HCT116 (cell line): ENCODE data around the gene TMC8. TPM values are rescaled to one million over a fixed set of nuclear protein-coding genes. Genes with fewer than 3 reads are reported as not detected.

Experiments
- ATAC-seq: fragments of 200-7000 bp; cut with Tn5 transposase; 2 replicates; pipeline ENCODE4 v1.9.1; 2020; ENCODE audit warnings: mild to moderate bottlenecking, moderate library complexity
- BruUV-seq: library from RNA; stranded (reverse); fragments of 400-500 nt; replicated peaks from 2 replicates; lab custom pipeline; 2021; lab: Mats Ljungman, UMichigan
- CTCF ChIA-PET: fragments of 300-600 bp; sonication (Branson Sonifier 250); formaldehyde crosslinking; loops from one replicate; lab custom pipeline; 2021; ENCODE audit warnings: antibody characterized with exemption; lab: Charles Lee
- POLR2A ChIA-PET: fragments of 300-600, 350-600 bp; sonication (Branson Sonifier 250); formaldehyde crosslinking; loops from one replicate; lab custom pipeline; 2021; ENCODE audit warnings: antibody characterized with exemption; lab: Charles Lee
- RAD21 ChIA-PET, 2 experiments: fragments of 300-600 bp; sonication (Branson Sonifier 250); formaldehyde crosslinking; loops; one replicate each; lab custom pipeline; 2023; ENCODE audit warnings: low total read pairs in 2 of 2; ENCODE audit not compliant: uncharacterized antibody in 2 of 2, unreplicated experiment in 2 of 2, low non-redundant PET in 1 of 2; lab: Charles Lee
- DNase-seq: peaks from one replicate; pipeline ENCODE4 v3.0.0-alpha.2; 2010; ENCODE audit warnings: low read depth, low spot score
- H2AFZ ChIP-seq: fragments of 200-600 bp; shearing (Covaris generic), sonication (generic); 2 replicates; pipeline ENCODE4 v1.6.1; 2017; ENCODE audit warnings: low read depth, mixed run types, mixed read lengths, antibody characterized with exemption, low read length; ENCODE audit not compliant: poor library complexity, severe bottlenecking
- H3K27ac ChIP-seq: 2 replicates; pipeline ENCODE4 v1.5.1; 2012; ENCODE audit warnings: low read depth, low read length
- H3K27me3 ChIP-seq: fragments of 200-600 bp; sonication (generic); 2 replicates; pipeline ENCODE4 v1.6.1; 2016; ENCODE audit warnings: mixed run types, low read length, mixed read lengths; ENCODE audit not compliant: insufficient read depth
- H3K36me3 ChIP-seq, 2 experiments: fragments of 200-500 bp in 1 of 2; fragments of 200-600 bp in 1 of 2; sonication (Bioruptor generic) in 1 of 2; sonication (generic) in 1 of 2; 2 replicates each; pipeline versions ENCODE4 v1.5.1 to v1.6.1; 2014 to 2016; ENCODE audit warnings: low read length in 2 of 2, inconsistent platforms in 1 of 2, mixed read lengths in 1 of 2, mixed run types in 1 of 2; ENCODE audit not compliant: insufficient read depth in 2 of 2, control insufficient read depth in 1 of 2
- H3K4me1 ChIP-seq, 2 experiments: fragments of 200-600 bp in 1 of 2; sonication (generic) in 1 of 2; 2 replicates each; pipeline versions ENCODE4 v1.5.1 to v1.6.1; 2012 to 2017; ENCODE audit warnings: low read length in 2 of 2, inconsistent platforms in 1 of 2, mild to moderate bottlenecking in 1 of 2, mixed read lengths in 1 of 2, mixed run types in 1 of 2, moderate library complexity in 1 of 2; ENCODE audit not compliant: insufficient read depth in 2 of 2, control insufficient read depth in 1 of 2
- H3K4me2 ChIP-seq: fragments of 200-600 bp; sonication (generic); 2 replicates; pipeline ENCODE4 v1.6.1; 2017; ENCODE audit warnings: mixed run types, low read length, mixed read lengths
- H3K4me3 ChIP-seq, 2 experiments: fragments of 200-600 bp in 1 of 2; sonication (generic) in 1 of 2; replicated peaks in 1 of 2; 2 replicates each; pipeline ENCODE4 v1.5.1; 2011 to 2016; ENCODE audit warnings: low read length in 2 of 2, control low read depth in 1 of 2, low read depth in 1 of 2, mild to moderate bottlenecking in 1 of 2, mixed read lengths in 1 of 2, mixed run types in 1 of 2
- H3K79me2 ChIP-seq: fragments of 200-600 bp; sonication (generic); 2 replicates; pipeline ENCODE4 v1.6.1; 2017; ENCODE audit warnings: mild to moderate bottlenecking, mixed run types, low read length, moderate library complexity, mixed read lengths; ENCODE audit not compliant: insufficient read depth
- H3K9ac ChIP-seq: fragments of 200-600 bp; sonication (generic); 2 replicates; pipeline ENCODE4 v1.6.1; 2016; ENCODE audit warnings: low read length, mixed read lengths
- H3K9me2 ChIP-seq: fragments of 200-600 bp; sonication (generic), shearing (Covaris generic); 2 replicates; pipeline ENCODE4 v1.6.1; 2017; ENCODE audit warnings: mixed run types, mild to moderate bottlenecking, moderate library complexity; ENCODE audit not compliant: insufficient read depth
- H3K9me3 ChIP-seq, 2 experiments: fragments of 200-500 bp in 1 of 2; fragments of 200-600 bp in 1 of 2; sonication (Bioruptor generic) in 1 of 2; sonication (generic) in 1 of 2; 2 replicates each; pipeline ENCODE4 v1.6.1; 2014 to 2017; ENCODE audit warnings: low read length in 2 of 2, mixed read lengths in 2 of 2, inconsistent platforms in 1 of 2, low read depth in 1 of 2, mild to moderate bottlenecking in 1 of 2, mixed run types in 1 of 2, moderate library complexity in 1 of 2; ENCODE audit not compliant: control insufficient read depth in 1 of 2, insufficient read depth in 1 of 2
- H4K20me1 ChIP-seq: fragments of 200-600 bp; sonication (generic), shearing (Covaris generic); 2 replicates; pipeline ENCODE4 v1.6.1; 2017; ENCODE audit warnings: mixed run types, mild to moderate bottlenecking, moderate library complexity; ENCODE audit not compliant: insufficient read depth
- CEBPB ChIP-seq: IDR thresholded peaks from 2 replicates; pipeline ENCODE4 v1.6.1; 2012; ENCODE audit warnings: low read depth
- EGR1 ChIP-seq: IDR thresholded peaks from 2 replicates; pipeline ENCODE4 v1.6.1; 2012; ENCODE audit warnings: low read depth
- ELF1 ChIP-seq: IDR thresholded peaks from 2 replicates; pipeline ENCODE4 v1.6.1; 2012; ENCODE audit warnings: low read depth, borderline replicate concordance
- POLR2A ChIP-seq: IDR thresholded peaks from 2 replicates; pipeline ENCODE4 v1.7.0; 2011; ENCODE audit warnings: borderline replicate concordance; ENCODE audit not compliant: insufficient read depth, insufficient read length; ENCODE audit errors: extremely low read depth
- POLR2AphosphoS5 ChIP-seq: IDR thresholded peaks from 2 replicates; pipeline ENCODE4 v1.6.1; 2011; ENCODE audit warnings: mild to moderate bottlenecking, low read depth, low read length, moderate library complexity
- SIN3A ChIP-seq: IDR thresholded peaks from 2 replicates; pipeline ENCODE4 v1.6.1; 2012; ENCODE audit warnings: low read depth
- SP1 ChIP-seq: IDR thresholded peaks from 2 replicates; pipeline ENCODE4 v1.6.1; 2012; ENCODE audit warnings: low read depth
- TCF7L2 ChIP-seq: IDR thresholded peaks from 2 replicates; pipeline ENCODE4 v1.7.0; 2011; ENCODE audit warnings: borderline replicate concordance, inconsistent platforms; ENCODE audit not compliant: insufficient read depth, insufficient read length; ENCODE audit errors: extremely low read depth
- ZFX ChIP-seq: fragments of 450-650 bp; IDR thresholded peaks from 2 replicates; pipeline ENCODE4 v1.6.1; 2017
- ZNF274 ChIP-seq: fragments of 200-500 bp; sonication (Bioruptor generic); IDR thresholded peaks from 2 replicates; pipeline ENCODE4 v1.6.1; 2014; ENCODE audit warnings: mild to moderate bottlenecking, low read depth, low read length, inconsistent platforms
- intact Hi-C: fragments of 100-400 bp; cut with micrococcal nuclease; formaldehyde crosslinking; loops from 2 replicates; pipeline ENCODE4 v1.10.0; 2022
- total RNA-seq: library from RNA; stranded (reverse); gene quantifications from one replicate; pipeline ENCODE4 v1.2.1, GENCODE V29; 2021; ENCODE audit not compliant: unreplicated experiment

TMC8 gene
- total RNA-seq, 1 experiment from 2014 or later, result 7.8 TPM

DNA sequence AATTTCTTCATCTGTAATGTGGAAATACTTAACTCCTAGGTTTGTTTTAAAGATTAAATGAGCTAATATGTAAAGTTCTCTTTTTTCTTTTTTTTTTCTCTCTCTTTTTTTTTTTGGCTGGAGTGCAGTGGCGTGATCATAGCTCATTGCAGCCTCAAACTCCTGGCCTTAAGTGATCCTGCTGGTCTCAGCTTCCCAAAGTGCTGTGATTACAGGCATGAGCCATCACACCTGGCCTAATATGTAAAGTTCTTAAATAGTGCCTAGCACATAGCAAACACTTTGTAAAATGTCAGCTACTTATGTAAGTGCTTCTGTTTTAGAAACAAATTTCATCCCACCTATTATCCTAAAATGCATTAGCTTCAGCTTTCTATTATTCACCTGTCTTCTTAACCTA, 42.0 kb upstream of the TMC8 start:
- no peaks in the 10 kb centered on the region for H3K4me1 ChIP-seq
- no peak overlapping the region for H3K9ac ChIP-seq
- no peak overlapping the region for H3K4me3 ChIP-seq
- H3K27ac ChIP-seq, result no peak overlapping the region
- CTCF ChIA-PET, result interaction anchor here (1.2 kb wide), 1 partner anchor 19 kb away, joined by 3 read pairs; no protein-coding TSS in a partner anchor
- no TSS peak for BruUV-seq
- H3K27me3 ChIP-seq, result no peaks in the 10 kb centered on the region
- peaks cover 10 to 34% of the 10 kb centered on the region in 2 experiments; a peak in 3 of 4 replicates for H3K36me3 ChIP-seq
- intact Hi-C loops, result loop anchor here (10.0 kb wide), 1 partner anchor 336 kb away; no protein-coding TSS in a partner anchor
- no peak overlapping the region for H3K4me2 ChIP-seq
- no peak overlapping the region for H2AFZ ChIP-seq
- no peaks in the 10 kb centered on the region for H4K20me1 ChIP-seq
- no peak for DNase-seq
- no peaks in the 10 kb centered on the region for H3K9me3 ChIP-seq
- RAD21 ChIA-PET, result interaction anchor here in 1 of 2 experiments (0.6 kb wide), 2 partner anchors 24 to 55 kb away, joined by 3 read pairs; no protein-coding TSS in a partner anchor
- TF ChIP-seq SP1 (no peak), TCF7L2 (no peak), POLR2AphosphoS5 (no peak), EGR1 (no peak), ZNF274 (no peak), SIN3A (no peak), POLR2A (no peak), ELF1 (no peak), CEBPB (no peak)
- TF ChIP-seq, all 23 proteins: peak for 0
- POLR2A ChIA-PET, result no interaction called here
- Histone ChIP-seq H3K9me2 (no peaks in the 10 kb centered on the region), H3K79me2 (no peaks in the 10 kb centered on the region)
- ATAC-seq, result no peak

DNA sequence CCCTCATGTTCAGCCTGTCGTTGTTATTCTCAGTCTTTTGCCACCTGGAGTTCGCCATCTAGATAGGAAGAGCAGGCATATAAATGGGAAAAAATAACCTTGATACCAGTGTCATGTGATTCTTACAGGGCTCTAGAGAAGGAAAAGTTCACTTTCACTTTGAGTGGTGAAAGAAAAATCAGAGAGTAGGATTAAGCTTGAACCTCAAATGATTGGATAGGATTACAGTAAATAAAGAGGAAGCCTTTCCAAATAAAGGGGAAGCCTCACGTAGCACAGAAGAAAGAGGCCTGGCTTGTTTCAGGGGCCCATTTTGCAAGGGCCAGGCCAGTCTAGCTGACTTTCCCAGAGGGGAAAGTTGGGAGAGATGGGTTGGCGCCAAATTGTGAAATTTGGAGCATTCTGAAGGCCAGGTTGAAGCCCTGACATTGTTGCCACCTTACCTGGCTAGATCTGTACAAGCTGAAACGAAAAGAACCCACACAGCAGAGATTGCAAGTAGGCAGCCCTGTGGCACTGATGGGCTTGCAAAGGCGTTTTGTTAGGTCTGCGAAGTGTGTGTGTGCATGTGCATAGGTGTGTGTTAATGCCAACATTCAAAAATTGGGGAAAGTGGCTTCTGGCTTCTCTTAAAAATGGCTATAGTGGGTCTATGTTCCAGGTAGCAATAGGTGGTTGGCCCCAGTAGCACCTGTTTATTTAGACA, 40.8 kb upstream of the TMC8 start:
- no peak overlapping the region for H3K4me3 ChIP-seq
- H2AFZ ChIP-seq, result no peak overlapping the region
- H3K36me3 ChIP-seq, result peaks cover 12 to 39% of the 10 kb centered on the region in 2 experiments; a peak in 3 of 4 replicates
- H3K9ac ChIP-seq, result no peak overlapping the region
- H3K9me3 ChIP-seq, result no peaks in the 10 kb centered on the region
- no peaks in the 10 kb centered on the region for H3K4me1 ChIP-seq
- TF ChIP-seq CEBPB (no peak), ELF1 (no peak), ZFX (0 out of 2 replicates have a peak, but pooled peaks have one; percentile 12)
- DNase-seq (no peak), ATAC-seq (no peak)
- H3K79me2 ChIP-seq, result no peaks in the 10 kb centered on the region
- ChIA-PET POLR2A (no interaction called here), RAD21 (no interaction called here), CTCF (interaction anchor here (1.2 kb wide), 1 partner anchor 20 kb away, joined by 3 read pairs; no protein-coding TSS in a partner anchor)
- no peak overlapping the region for H3K4me2 ChIP-seq
- no TSS peak for BruUV-seq
- no peak overlapping the region for H3K27ac ChIP-seq
- no peaks in the 10 kb centered on the region for H3K27me3 ChIP-seq
- H3K9me2 ChIP-seq, result no peaks in the 10 kb centered on the region
- no peaks in the 10 kb centered on the region for H4K20me1 ChIP-seq
- intact Hi-C loops, result loop anchor here (10.0 kb wide), 1 partner anchor 335 kb away; no protein-coding TSS in a partner anchor
